Spleen (tissue), 11 donors: ENCODE measurements around the gene RGPD8. TPM values are rescaled to one million over a fixed set of nuclear protein-coding genes. Genes with fewer than 3 reads are reported as not detected.
"Not testable (repeated sequence)": the region's sequence is repeated elsewhere in the genome, so short reads cannot be mapped to it uniquely, and the experiment has no call there.

Experiments
- DNase-seq: peaks from one replicate; pipeline ENCODE4 v3.0.0-alpha.2; 2020
- H3K27ac ChIP-seq, 8 donors: fragments of 200-600 bp; sonication (generic) in 7 of 8; 1 replicate in 4 of 8; 2 replicates in 4 of 8; pipeline versions ENCODE4 v1.5.0 to v1.8.0; 2016 to 2021; ENCODE audit warnings: inconsistent platforms in 4 of 8, mild to moderate bottlenecking in 4 of 8, moderate library complexity in 1 of 8
- H3K27me3 ChIP-seq, 7 donors: fragments of 200-600 bp; sonication (generic) in 6 of 7; replicated peaks in 1 of 7; 1 replicate in 4 of 7; 2 replicates in 3 of 7; pipeline versions ENCODE4 v1.5.0 to v1.8.0; 2016 to 2021; ENCODE audit warnings: inconsistent platforms in 3 of 7, mild to moderate bottlenecking in 1 of 7
- H3K36me3 ChIP-seq, 6 donors: fragments of 200-600 bp; sonication (generic) in 5 of 6; 1 replicate in 4 of 6; 2 replicates in 2 of 6; pipeline versions ENCODE4 v1.5.0 to v1.8.0; 2016 to 2021; ENCODE audit warnings: inconsistent platforms in 2 of 6
- H3K4me1 ChIP-seq, 6 donors: fragments of 200-600 bp; sonication (generic) in 5 of 6; 1 replicate in 3 of 6; 2 replicates in 3 of 6; pipeline versions ENCODE4 v1.5.0 to v1.8.0; 2016 to 2021; ENCODE audit warnings: inconsistent platforms in 3 of 6
- H3K4me3 ChIP-seq, 8 donors: fragments of 200-600 bp; sonication (generic) in 7 of 8; 1 replicate in 4 of 8; 2 replicates in 4 of 8; pipeline versions ENCODE4 v1.5.0 to v1.8.0; 2016 to 2021; ENCODE audit warnings: inconsistent platforms in 4 of 8, mild to moderate bottlenecking in 4 of 8, moderate library complexity in 2 of 8
- H3K9me3 ChIP-seq, 8 donors: fragments of 200-600 bp; sonication (generic) in 7 of 8; 1 replicate in 4 of 8; 2 replicates in 4 of 8; pipeline versions ENCODE4 v1.5.0 to v1.8.0; 2016 to 2021; ENCODE audit warnings: inconsistent platforms in 4 of 8
- POLR2A ChIP-seq, 3 donors: fragments of 450-650 bp; IDR thresholded peaks; one replicate each; pipeline ENCODE4 v1.5.1; 2017; ENCODE audit warnings: antibody characterized with exemption in 3 of 3, mild to moderate bottlenecking in 1 of 3
- POLR2AphosphoS5 ChIP-seq, 3 donors: sonication (generic); formaldehyde crosslinking; IDR thresholded peaks; one replicate each; pipeline ENCODE4 v1.5.1; 2017; ENCODE audit warnings: antibody characterized with exemption in 3 of 3
- WGBS, 5 donors: extraction: QIAGEN DNeasy Blood & Tissue Kit in 3 of 5; methylation state at CpG; one replicate each; pipeline versions ENCODE4 v1.1.5 to v1.1.7; 2013 to 2018; 5-methylcytosine and 5-hydroxymethylcytosine counted together
- intact Hi-C: fragments of 100-400 bp; cut with DNase I; formaldehyde crosslinking; loops from one replicate; pipeline ENCODE4 v1.15.0; 2023; ENCODE audit warnings: low total_unique reads
- polyA plus RNA-seq, 3 donors: library from polyadenylated mRNA; stranded (reverse); fragments of 200-250 nt; gene quantifications; one replicate each; pipeline ENCODE4 v1.2.1, GENCODE V29; 2013
- total RNA-seq, 7 donors: library from RNA; depleted of rRNA in 3 of 7; stranded (reverse); fragments of >200 nt in 3 of 7; fragmentation: NEBNext Ultra II Directional in 4 of 7; extraction: Animal tissue kit (Norgen Biotek cat#: 25700) in 4 of 7; gene quantifications; one replicate each; pipeline versions ENCODE4 v1.1.0 to v1.2.1, GENCODE V29; 2016 to 2021
- TF ChIP-seq, protein P1 (sequence below), 11 experiments: fragments of 200-600 bp in 7 of 11; fragments of 450-650 bp in 4 of 11; sonication (generic) in 4 of 11; IDR thresholded peaks in 8 of 11; conservative IDR thresholded peaks in 3 of 11; 1 replicate in 7 of 11; 2 replicates in 4 of 11; pipeline versions ENCODE4 v1.4.0 to v1.8.0; 2016 to 2021; ENCODE audit warnings: antibody characterized with exemption in 11 of 11, inconsistent platforms in 4 of 11, mild to moderate bottlenecking in 1 of 11
- donor health status: healthy with polysubstance abuse.
- donor health status: DM: no; HTN: no; CAD: no; lungs with moderate emphysema.
- donor health status: DM: no; HTN: no; CAD: no.
- donor health status: Bipolar disorder and iron deficiency.
- donor health status: healthy.
- donor health status: DM: no; HTN: no; CAD: no.
- donor health status: DM: yes; HTN: yes; CAD: no.

The RGPD8 gene
- total and polyA plus RNA-seq, 10 donors, result 0.09 to 35.4 (median 17.7) TPM

DNA sequence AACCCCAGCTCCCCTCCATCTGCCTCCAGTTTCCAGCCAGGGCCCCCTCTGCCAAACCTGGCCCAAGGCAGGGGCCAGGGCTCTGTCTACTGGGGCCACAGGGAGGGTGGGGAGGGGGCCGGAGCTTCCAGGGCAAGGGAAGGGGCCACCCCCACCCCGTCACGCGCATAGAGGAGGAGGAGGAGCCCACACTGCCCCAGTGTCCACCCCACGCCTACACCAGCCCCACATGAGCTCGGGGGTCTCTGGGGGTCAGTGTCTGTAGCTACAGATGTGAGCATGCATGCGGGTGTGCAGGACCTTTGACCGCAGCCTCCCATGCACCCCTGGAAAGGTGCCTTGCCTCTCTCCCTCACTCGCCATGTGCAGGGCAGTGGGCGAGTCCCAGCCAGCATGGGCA is 3.5 kb upstream of the RGPD8 start:
- H3K36me3 ChIP-seq, DNase-seq, H3K4me3 ChIP-seq, H3K27ac ChIP-seq, H3K9me3 ChIP-seq: not testable (repeated sequence)
- Histone ChIP-seq H3K27me3 (peaks cover 0 to 13% (median 0%) of the 10 kb centered on the region in 7 donors), H3K4me1 (peaks cover 0 to 15% (median 3%) of the 10 kb centered on the region in 6 donors)
- WGBS, 5 donors, result 93 to 100% (median 94%) methylated on average over 1 to 10 of the region's 10 CpGs
- intact Hi-C loops, result loop anchor here (10.0 kb wide), 1 partner anchor 312 kb away; no protein-coding TSS in a partner anchor

DNA sequence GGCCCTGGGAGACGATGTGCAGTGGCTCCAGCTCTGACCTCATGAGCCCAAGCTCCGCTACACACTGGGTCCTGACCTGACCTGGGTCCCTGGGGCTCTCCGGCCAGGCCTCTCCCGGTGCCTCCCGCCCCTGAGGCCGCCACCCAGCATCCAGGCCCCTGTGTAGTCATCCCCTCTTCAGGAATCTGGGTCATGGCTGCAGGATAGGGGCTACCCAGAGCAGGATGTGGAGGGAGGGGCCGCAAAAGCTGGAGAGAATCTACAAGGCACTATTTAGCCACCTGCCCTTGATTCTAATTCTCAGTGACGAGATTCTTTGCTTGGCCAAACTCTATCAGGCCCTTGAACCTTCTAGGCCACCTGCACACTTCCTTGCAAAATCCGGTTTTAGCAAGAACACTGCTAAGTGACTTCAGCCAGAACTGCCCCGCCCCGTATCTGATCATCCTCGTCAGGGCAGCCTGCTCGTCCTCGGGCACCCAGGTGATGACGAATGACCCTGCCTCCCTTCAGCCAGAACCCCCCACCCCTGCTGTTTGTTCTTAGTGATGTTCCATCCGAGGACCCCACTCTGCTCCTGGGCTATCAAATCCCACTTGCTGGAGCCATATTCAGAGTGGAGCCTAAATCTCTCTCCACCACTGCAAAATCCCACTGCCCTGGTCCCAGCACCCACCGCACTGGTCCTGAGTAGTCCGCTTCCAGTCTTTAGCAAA is 2.4 kb upstream of the RGPD8 start:
- not testable (repeated sequence) for H3K36me3 ChIP-seq, H3K27ac ChIP-seq, H3K4me3 ChIP-seq, H3K27me3 ChIP-seq, H3K9me3 ChIP-seq, DNase-seq
- peaks cover 0 to 24% (median 12%) of the 10 kb centered on the region in 6 donors for H3K4me1 ChIP-seq
- 70 to 86% (median 81%) methylated on average over 12 to 18 of the region's 18 CpGs for WGBS, 5 donors
- intact Hi-C loops, result loop anchor here (10.0 kb wide), 1 partner anchor 311 kb away; no protein-coding TSS in a partner anchor

DNA sequence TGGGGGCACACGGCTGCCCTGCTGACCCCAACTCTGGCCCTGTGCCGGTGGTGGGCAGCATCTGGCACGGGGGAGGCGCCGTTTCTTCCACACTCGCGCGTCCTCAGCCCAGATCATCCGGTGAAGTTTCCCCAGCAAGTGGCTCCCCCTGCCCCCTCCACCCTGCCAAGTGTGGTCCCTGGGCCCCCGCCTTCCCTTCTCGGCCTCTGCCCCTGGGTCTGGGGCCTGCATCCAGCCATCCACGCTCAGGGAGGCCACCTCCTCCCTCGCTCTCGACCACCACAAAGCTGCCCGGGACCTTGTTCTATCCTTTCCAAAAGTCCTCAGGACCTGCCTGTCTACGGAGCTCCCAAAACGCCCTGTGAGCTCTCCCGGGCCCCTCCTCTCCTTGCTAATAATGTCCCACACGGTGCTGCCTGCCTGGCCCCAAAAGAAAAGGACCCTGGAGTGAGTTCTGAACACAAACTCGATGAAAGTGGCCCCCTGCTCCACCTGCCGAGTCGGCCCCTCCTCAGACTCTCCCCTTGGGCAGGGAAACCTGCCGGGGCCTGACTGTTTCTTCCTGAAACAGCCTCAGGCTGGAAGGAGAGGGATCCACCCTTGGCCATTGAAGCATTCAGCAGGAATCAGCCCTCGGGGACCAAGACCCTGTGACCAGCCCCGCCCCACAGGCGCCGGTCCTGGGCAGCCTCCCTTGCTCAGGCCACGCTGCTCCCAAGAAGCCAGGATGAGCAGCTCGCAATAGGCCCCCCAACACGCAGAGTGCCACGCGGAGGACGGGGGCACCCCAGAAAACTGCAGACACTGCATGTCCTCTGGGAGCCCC is 1.7 kb upstream of the RGPD8 start:
- intact Hi-C loops, result loop anchor here (10.0 kb wide), 1 partner anchor 310 kb away; no protein-coding TSS in a partner anchor

DNA sequence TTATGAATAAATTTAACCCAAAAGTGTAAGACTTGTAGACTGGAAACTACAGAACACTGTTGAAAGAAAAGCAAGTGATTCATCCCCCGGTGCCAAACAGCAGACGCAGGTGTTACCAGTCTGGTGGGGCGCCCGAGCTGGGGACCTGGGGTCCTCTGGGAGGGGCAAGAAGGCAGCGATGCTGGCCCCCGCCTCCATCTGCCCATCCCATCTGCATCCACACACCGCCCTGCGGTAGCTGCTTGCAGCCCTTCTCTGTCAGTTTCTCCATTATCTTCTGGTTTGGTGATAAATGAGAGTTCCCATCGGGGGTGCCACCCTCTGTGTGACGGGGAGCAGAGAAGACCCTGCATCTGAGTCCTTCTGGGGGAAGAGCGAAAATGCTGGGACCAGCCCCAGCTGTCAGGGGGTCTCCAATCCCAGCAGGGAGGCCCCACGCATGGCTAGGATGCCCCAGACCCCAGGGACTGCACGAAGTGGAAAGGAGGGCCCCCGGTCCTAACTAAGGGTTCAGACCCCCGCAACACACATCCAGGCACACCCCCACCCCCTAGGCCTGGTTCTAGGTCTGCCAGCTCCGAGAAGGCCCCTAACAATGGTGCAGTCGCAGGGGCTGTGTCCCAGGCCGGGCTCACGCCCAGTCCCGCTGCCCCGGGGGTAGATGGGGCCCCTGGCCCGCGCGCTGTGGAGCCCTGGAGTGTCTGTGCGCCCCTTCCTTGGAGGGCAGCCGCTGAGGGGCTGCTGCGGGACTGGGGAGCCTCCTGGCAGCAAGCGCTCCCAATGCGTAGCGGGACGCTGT is 686 bp upstream of the RGPD8 start:
- intact Hi-C loops, result loop anchor here (10.0 kb wide), 1 partner anchor 309 kb away; no protein-coding TSS in a partner anchor
- Histone ChIP-seq H3K36me3 (no peaks in the 10 kb centered on the region), H3K27ac (no peak overlapping the region), H3K9me3 (no peaks in the 10 kb centered on the region), H3K4me1 (peaks cover 0 to 24% (median 12%) of the 10 kb centered on the region in 6 donors), H3K4me3 (no peak overlapping the region), H3K27me3 (peaks cover 0 to 10% (median 0%) of the 10 kb centered on the region in 7 donors)
- 67 to 86% (median 81%) methylated on average over 11 to 31 of the region's 31 CpGs for WGBS, 5 donors
- DNase-seq, result peak; percentile 81
- TF ChIP-seq, protein P1, sequence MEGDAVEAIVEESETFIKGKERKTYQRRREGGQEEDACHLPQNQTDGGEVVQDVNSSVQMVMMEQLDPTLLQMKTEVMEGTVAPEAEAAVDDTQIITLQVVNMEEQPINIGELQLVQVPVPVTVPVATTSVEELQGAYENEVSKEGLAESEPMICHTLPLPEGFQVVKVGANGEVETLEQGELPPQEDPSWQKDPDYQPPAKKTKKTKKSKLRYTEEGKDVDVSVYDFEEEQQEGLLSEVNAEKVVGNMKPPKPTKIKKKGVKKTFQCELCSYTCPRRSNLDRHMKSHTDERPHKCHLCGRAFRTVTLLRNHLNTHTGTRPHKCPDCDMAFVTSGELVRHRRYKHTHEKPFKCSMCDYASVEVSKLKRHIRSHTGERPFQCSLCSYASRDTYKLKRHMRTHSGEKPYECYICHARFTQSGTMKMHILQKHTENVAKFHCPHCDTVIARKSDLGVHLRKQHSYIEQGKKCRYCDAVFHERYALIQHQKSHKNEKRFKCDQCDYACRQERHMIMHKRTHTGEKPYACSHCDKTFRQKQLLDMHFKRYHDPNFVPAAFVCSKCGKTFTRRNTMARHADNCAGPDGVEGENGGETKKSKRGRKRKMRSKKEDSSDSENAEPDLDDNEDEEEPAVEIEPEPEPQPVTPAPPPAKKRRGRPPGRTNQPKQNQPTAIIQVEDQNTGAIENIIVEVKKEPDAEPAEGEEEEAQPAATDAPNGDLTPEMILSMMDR (IDR thresholded peaks at IDR 0.05 in 8 of 11, conservative IDR thresholded peaks at IDR 0.05 in 3 of 11), result no peak
- TF ChIP-seq POLR2AphosphoS5 (IDR thresholded peaks at IDR 0.05), result no peak
- no peak for TF ChIP-seq POLR2A (IDR thresholded peaks at IDR 0.05)

More for the DNA sequence above, 1.7 kb upstream of the RGPD8 start:
- not testable (repeated sequence) for H3K36me3 ChIP-seq, H3K9me3 ChIP-seq, H3K27ac ChIP-seq, H3K27me3 ChIP-seq, H3K4me3 ChIP-seq
- peaks cover 0 to 24% (median 12%) of the 10 kb centered on the region in 6 donors for H3K4me1 ChIP-seq
- 77 to 87% (median 80%) methylated on average over 23 to 33 of the region's 33 CpGs for WGBS, 5 donors
- peak; percentile 63 for DNase-seq

GRCh38 chr2:112432735-112433479 is 538 bp downstream of the RGPD8 start:
- intact Hi-C loops, result loop anchor here (10.0 kb wide), 1 partner anchor 308 kb away; no protein-coding TSS in a partner anchor
- Histone ChIP-seq H3K4me3 (peak overlapping the region; percentile 36 to 76 (median 56)), H3K4me1 (peaks cover 0 to 24% (median 12%) of the 10 kb centered on the region in 6 donors), H3K27ac (peak overlapping the region; percentile 55 to 90 (median 84))
- peak; percentile 82 for DNase-seq
- not testable (repeated sequence) for H3K27me3 ChIP-seq, H3K36me3 ChIP-seq, H3K9me3 ChIP-seq
- WGBS, 5 donors, result 0 to 63% (median 35%) methylated on average over 29 to 95 of the region's 98 CpGs; no CpG with 5 or more reads in 1 of the 5 donors

DNA sequence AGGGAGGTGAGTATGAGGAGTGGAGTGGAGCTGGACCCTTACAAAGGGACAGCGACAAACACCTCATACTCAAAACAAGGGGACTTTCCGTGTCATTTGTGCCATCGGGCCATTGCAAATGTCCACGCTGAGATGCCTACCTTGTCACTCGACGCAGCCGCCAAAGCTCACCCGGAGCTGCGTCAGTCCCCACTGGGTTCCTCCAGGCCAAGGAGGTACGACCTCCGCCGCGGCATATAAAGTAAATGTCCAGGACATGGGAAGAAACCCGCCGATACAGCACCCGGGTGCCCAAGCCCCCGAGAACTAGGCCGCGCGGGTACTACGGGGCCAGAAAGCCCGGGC is 1.1 kb downstream of the RGPD8 start:
- Histone ChIP-seq H3K4me3 (peak overlapping the region; percentile 36 to 76 (median 56)), H3K4me1 (peaks cover 0 to 24% (median 12%) of the 10 kb centered on the region in 6 donors), H3K27ac (peak overlapping the region; percentile 55 to 90 (median 84))
- DNase-seq, H3K27me3 ChIP-seq, H3K9me3 ChIP-seq, H3K36me3 ChIP-seq: not testable (repeated sequence)
- WGBS, 5 donors, result 44 to 98% (median 51%) methylated on average over 7 to 22 of the region's 22 CpGs
- intact Hi-C loops, result loop anchor here (10.0 kb wide), 1 partner anchor 308 kb away; no protein-coding TSS in a partner anchor

DNA sequence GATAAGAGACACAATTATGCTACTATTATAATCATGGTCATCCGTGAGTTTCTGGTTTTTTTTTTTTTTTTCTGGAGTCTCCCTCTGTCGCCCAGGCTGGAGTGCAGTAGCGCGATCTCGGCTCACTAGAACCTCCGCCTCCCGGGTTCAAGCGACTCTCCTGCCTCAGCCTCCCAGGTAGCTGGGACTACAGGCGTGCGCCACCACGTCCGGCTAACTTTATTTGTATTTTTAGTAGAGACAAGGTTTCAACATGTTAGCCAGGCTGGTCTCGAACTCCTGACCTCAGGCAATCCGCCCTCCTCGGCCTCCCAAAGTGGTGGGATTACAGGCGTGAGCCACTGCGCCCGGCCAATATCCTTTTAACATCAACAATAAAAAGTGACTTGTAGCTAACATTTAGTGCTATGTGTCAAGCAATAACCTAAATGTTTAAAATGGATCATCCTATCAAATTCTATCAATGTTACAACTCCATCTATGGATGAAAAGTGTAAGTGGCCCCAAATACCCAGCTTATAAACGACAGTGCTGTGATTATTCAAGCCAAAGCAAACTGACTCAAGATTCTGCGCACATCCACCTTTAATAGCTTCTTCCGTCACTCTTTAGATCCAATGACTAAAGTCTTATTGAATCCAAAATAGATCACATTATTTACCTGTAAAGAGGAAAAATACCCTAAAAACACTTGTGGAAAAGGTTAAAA is 1.7 kb downstream of the RGPD8 start:
- not testable (repeated sequence) for H3K27me3 ChIP-seq, H3K36me3 ChIP-seq, H3K9me3 ChIP-seq, DNase-seq
- H3K4me3 ChIP-seq, result peak overlapping the region in 5 of 8 donors; percentile 53 to 76 (median 57)
- intact Hi-C loops, result loop anchor here (10.0 kb wide), 1 partner anchor 307 kb away; no protein-coding TSS in a partner anchor
- peak overlapping the region in 1 of 8 donors; percentile 89 for H3K27ac ChIP-seq
- 92 to 94% (median 93%) methylated on average over 21 of the region's 21 CpGs for WGBS, 5 donors
- H3K4me1 ChIP-seq, result peaks cover 0 to 24% (median 12%) of the 10 kb centered on the region in 6 donors

DNA sequence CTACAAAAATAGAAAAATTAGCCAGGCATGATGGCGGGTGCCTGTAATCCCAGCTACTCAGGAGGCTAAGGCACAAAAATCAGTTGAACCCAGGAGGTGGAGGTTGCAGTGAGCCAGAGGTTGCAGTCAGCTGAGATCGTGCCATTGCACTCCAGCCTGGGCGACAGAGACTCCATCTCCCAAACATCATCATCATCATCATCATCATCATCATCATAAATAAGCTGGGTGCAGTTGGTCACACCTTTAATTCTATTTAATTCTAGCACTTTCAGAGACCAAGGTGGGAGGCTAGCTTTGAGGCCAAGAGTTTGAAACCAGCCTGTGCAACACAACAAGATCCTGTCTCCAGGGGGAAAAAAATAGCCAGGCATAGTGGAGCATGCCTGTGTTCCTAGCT is 8.9 kb downstream of the RGPD8 start:
- intact Hi-C loops, result not testable (repeated sequence)

More for the DNA sequence above, 8.9 kb downstream of the RGPD8 start:
- H3K27ac ChIP-seq, H3K27me3 ChIP-seq, H3K9me3 ChIP-seq, H3K36me3 ChIP-seq, H3K4me1 ChIP-seq, DNase-seq, H3K4me3 ChIP-seq: not testable (repeated sequence)
- WGBS, 5 donors, result 97 to 100% (median 100%) methylated on average over 1 to 2 of the region's 3 CpGs; no CpG with 5 or more reads in 1 of the 5 donors
